ENCODE data around the gene SLC34A1.
A peak's percentile ranks its signal among the peaks of the same experiment; 100 is the strongest.
"Not testable (repeated sequence)": the region's sequence is repeated elsewhere in the genome, so short reads cannot be mapped to it uniquely, and the experiment has no call there.

Gene SLC34A1

DNA sequence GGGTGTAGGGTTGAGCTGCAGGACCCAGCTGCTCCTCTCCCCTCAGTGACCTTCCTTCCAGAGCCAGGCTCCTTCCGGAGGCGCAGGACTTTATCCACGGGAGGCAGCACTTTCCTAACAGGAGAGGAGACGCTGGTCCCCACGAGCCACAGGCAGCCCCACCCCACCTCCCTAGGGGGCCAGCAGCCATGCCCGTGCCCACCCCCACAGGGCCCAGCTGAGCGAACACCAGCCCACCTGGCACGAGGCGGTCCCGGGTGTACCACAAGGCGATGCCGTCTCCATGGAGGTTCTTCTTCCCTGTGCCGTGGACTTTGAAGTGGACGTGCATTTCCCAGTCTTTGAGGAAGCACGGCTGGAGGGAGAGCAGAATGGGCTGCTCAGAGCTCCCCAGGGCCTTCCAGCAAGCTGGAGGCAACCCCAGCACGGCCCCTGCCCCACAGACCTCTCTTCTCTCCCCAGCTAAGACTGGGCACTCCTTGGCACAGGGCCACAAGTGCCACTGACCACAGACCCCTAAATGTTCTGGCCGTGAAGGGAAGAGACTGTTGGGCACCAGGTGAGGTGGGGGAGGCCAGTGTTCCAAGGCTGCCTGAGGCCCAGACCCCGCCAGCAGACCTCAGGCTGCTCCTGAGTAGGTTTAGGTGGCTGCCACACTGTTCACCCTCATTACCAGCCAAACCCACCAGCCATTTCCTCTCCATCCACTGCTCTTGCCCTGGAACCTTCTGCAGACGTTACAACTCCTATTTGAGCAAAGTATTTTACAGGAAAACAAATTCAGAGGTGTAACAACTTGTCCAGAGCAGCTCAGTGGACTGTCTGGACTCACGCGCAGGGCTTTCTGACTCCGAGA, 45.8 kb upstream of the SLC34A1 start:
- H3K79me1 ChIP-seq (ENCODE audit: low read length), result peaks cover 7% of the 10 kb centered on the region
- no peak overlapping the region for H4K5ac ChIP-seq (ENCODE audit: low read length)
- H3K4me3 ChIP-seq (ENCODE audit: low read length), result no peak overlapping the region
- H3K4ac ChIP-seq (ENCODE audit: low read depth, low read length), result no peak overlapping the region
- H3K56ac ChIP-seq (ENCODE audit: low read length), result no peak overlapping the region
- no peak overlapping the region for H3K4me2 ChIP-seq (ENCODE audit: low read length)
- no peak overlapping the region for H2BK120ac ChIP-seq (ENCODE audit: low read depth, low read length)
- no CpG with 5 or more reads among the region's 22 CpGs for WGBS (ENCODE audit: extremely low coverage, insufficient coverage, low lambda C conversion rate)
- H3K79me2 ChIP-seq (ENCODE audit: control insufficient read depth, insufficient read depth, low read length), result no peaks in the 10 kb centered on the region
- H2AK5ac ChIP-seq (ENCODE audit: low read length), result no peak overlapping the region
- no peak overlapping the region for H2BK15ac ChIP-seq (replicated peaks; ENCODE audit: low read depth)
- H2BK5ac ChIP-seq (ENCODE audit: low read length), result no peak overlapping the region
- no peak for DNase-seq
- no peaks in the 10 kb centered on the region for H3K27me3 ChIP-seq (ENCODE audit: insufficient read depth, low read length, poor library complexity)
- no peak overlapping the region for H3K9ac ChIP-seq (ENCODE audit: low read length)
- no peak overlapping the region for H3K18ac ChIP-seq (ENCODE audit: low read length)
- H3K23ac ChIP-seq (ENCODE audit: low read length), result no peak overlapping the region
- no peak overlapping the region for H3K27ac ChIP-seq (ENCODE audit: low read depth, low read length)
- no peak overlapping the region for H4K8ac ChIP-seq (ENCODE audit: low read depth, low read length)
- no peaks in the 10 kb centered on the region for H3K36me3 ChIP-seq (ENCODE audit: control insufficient read depth, insufficient read depth, low read length)
- no peaks in the 10 kb centered on the region for H3K4me1 ChIP-seq (ENCODE audit: control insufficient read depth, low read depth, low read length)

DNA sequence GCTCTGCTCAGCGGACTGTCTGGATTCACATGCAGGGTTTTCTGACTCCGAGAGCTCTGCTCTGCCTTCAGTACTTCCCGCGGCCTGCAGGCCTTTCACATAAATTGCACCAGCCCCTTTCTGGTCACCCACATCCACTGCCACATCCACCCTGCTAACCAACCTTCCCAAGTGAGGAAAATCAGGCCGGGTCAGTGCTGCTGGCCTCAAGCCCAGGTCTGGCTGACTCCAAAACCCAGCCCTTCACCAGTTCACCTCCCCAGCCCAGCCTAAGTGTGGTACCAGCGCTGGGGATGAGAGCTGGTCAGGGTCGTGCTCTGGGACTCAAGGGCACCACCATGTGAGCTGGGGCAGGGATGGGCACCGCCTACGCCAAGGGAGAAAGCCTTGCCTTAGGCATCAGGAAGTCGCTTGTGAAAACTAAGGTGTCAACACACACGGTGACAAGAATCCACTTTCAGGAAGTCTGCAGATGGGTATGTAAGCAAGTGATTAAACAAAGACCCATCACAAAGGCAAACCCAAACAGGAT, 45.1 kb upstream of the SLC34A1 start:
- no peak overlapping the region for H2AK5ac ChIP-seq (ENCODE audit: low read length)
- no peak overlapping the region for H3K18ac ChIP-seq (ENCODE audit: low read length)
- no peak overlapping the region for H3K4me2 ChIP-seq (ENCODE audit: low read length)
- H3K4me1 ChIP-seq (ENCODE audit: control insufficient read depth, low read depth, low read length), result no peaks in the 10 kb centered on the region
- H3K27ac ChIP-seq (ENCODE audit: low read depth, low read length), result no peak overlapping the region
- no peak overlapping the region for H2BK120ac ChIP-seq (ENCODE audit: low read depth, low read length)
- H4K8ac ChIP-seq (ENCODE audit: low read depth, low read length), result no peak overlapping the region
- no peak overlapping the region for H4K5ac ChIP-seq (ENCODE audit: low read length)
- H3K79me1 ChIP-seq (ENCODE audit: low read length), result peaks cover 7% of the 10 kb centered on the region
- no peak overlapping the region for H3K4ac ChIP-seq (ENCODE audit: low read depth, low read length)
- H3K36me3 ChIP-seq (ENCODE audit: control insufficient read depth, insufficient read depth, low read length), result no peaks in the 10 kb centered on the region
- no peak overlapping the region for H2BK15ac ChIP-seq (replicated peaks; ENCODE audit: low read depth)
- no peak overlapping the region for H2BK5ac ChIP-seq (ENCODE audit: low read length)
- whole genome bisulfite sequencing (ENCODE audit: extremely low coverage, insufficient coverage, low lambda C conversion rate), result no CpG with 5 or more reads among the region's 11 CpGs
- DNase-seq, result peak; percentile 53
- no peaks in the 10 kb centered on the region for H3K27me3 ChIP-seq (ENCODE audit: insufficient read depth, low read length, poor library complexity)
- H3K56ac ChIP-seq (ENCODE audit: low read length), result no peak overlapping the region
- no peak overlapping the region for H3K23ac ChIP-seq (ENCODE audit: low read length)
- H3K79me2 ChIP-seq (ENCODE audit: control insufficient read depth, insufficient read depth, low read length), result peaks cover 1% of the 10 kb centered on the region
- no peak overlapping the region for H3K9ac ChIP-seq (ENCODE audit: low read length)
- no peak overlapping the region for H3K4me3 ChIP-seq (ENCODE audit: low read length)

DNA sequence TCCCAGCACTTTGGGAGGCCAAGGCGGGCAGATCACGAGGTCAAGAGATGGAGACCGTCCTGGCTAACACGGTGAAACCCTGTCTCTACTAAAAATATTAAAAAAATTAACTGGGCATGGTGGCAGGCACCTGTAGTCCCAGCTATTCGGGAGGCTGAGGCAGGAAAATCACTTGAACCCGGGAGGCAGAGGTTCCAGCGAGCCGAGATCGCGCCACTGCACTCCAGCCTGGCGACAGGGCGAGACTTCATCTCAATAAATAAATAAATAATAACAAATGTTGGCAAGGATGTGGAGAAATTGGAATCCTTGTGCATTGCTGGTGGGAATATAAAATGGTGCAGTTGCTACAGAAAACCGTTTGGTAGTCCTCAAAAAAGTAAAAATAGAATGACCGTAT, 41.2 kb upstream of the SLC34A1 start:
- H3K27ac ChIP-seq (ENCODE audit: low read depth, low read length); H2AK5ac ChIP-seq (ENCODE audit: low read length); H3K4me3 ChIP-seq (ENCODE audit: low read length); H3K18ac ChIP-seq (ENCODE audit: low read length); H2BK15ac ChIP-seq (replicated peaks; ENCODE audit: low read depth); H3K27me3 ChIP-seq (ENCODE audit: insufficient read depth, low read length, poor library complexity); H3K4me1 ChIP-seq (ENCODE audit: control insufficient read depth, low read depth, low read length); DNase-seq; H3K23ac ChIP-seq (ENCODE audit: low read length); H3K4me2 ChIP-seq (ENCODE audit: low read length); H3K56ac ChIP-seq (ENCODE audit: low read length); H3K9ac ChIP-seq (ENCODE audit: low read length); H2BK5ac ChIP-seq (ENCODE audit: low read length); H4K5ac ChIP-seq (ENCODE audit: low read length); H4K8ac ChIP-seq (ENCODE audit: low read depth, low read length); H3K4ac ChIP-seq (ENCODE audit: low read depth, low read length); H2BK120ac ChIP-seq (ENCODE audit: low read depth, low read length); H3K36me3 ChIP-seq (ENCODE audit: control insufficient read depth, insufficient read depth, low read length): not testable (repeated sequence)
- Histone ChIP-seq H3K79me2 (ENCODE audit: control insufficient read depth, insufficient read depth, low read length) (peaks cover 17% of the 10 kb centered on the region), H3K79me1 (ENCODE audit: low read length) (peaks cover 14% of the 10 kb centered on the region)
- no CpG with 5 or more reads among the region's 14 CpGs for WGBS (ENCODE audit: extremely low coverage, insufficient coverage, low lambda C conversion rate)

DNA sequence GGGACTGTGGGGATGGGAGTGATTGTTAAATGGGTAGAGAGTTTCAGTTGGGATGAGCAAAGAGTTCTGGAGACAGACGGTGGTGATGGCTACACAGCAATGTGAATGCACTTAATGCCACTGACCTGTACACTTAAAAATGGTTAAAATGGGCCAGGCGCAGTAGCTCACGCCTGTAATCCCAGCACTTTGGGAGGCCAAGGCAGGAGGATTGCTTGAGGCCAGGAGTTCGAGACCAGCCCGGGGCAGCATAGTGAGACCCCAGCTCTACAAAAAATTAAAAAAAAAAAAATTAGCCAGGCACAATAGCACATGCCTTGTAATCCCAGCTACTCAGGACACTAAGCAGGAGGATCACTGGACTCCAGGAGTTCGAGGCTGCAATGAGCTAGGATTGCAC, 40.5 kb upstream of the SLC34A1 start:
- H4K8ac ChIP-seq (ENCODE audit: low read depth, low read length), result no peak overlapping the region
- H3K79me2 ChIP-seq (ENCODE audit: control insufficient read depth, insufficient read depth, low read length), result peaks cover 17% of the 10 kb centered on the region
- H3K4ac ChIP-seq (ENCODE audit: low read depth, low read length), result no peak overlapping the region
- peaks cover 11% of the 10 kb centered on the region for H3K79me1 ChIP-seq (ENCODE audit: low read length)
- no peak overlapping the region for H4K5ac ChIP-seq (ENCODE audit: low read length)
- H3K27ac ChIP-seq (ENCODE audit: low read depth, low read length), result no peak overlapping the region
- H3K18ac ChIP-seq (ENCODE audit: low read length), result no peak overlapping the region
- H3K4me2 ChIP-seq (ENCODE audit: low read length), result no peak overlapping the region
- H3K27me3 ChIP-seq (ENCODE audit: insufficient read depth, low read length, poor library complexity), result no peaks in the 10 kb centered on the region
- H3K4me3 ChIP-seq (ENCODE audit: low read length), result no peak overlapping the region
- no peak overlapping the region for H2BK5ac ChIP-seq (ENCODE audit: low read length)
- no peak overlapping the region for H2AK5ac ChIP-seq (ENCODE audit: low read length)
- H3K36me3 ChIP-seq (ENCODE audit: control insufficient read depth, insufficient read depth, low read length), result no peaks in the 10 kb centered on the region
- H2BK120ac ChIP-seq (ENCODE audit: low read depth, low read length), result no peak overlapping the region
- no peak overlapping the region for H3K23ac ChIP-seq (ENCODE audit: low read length)
- no peak overlapping the region for H2BK15ac ChIP-seq (replicated peaks; ENCODE audit: low read depth)
- no peak for DNase-seq
- WGBS (ENCODE audit: extremely low coverage, insufficient coverage, low lambda C conversion rate), result no CpG with 5 or more reads among the region's 6 CpGs
- H3K56ac ChIP-seq (ENCODE audit: low read length), result no peak overlapping the region
- H3K9ac ChIP-seq (ENCODE audit: low read length), result no peak overlapping the region
- H3K4me1 ChIP-seq (ENCODE audit: control insufficient read depth, low read depth, low read length), result no peaks in the 10 kb centered on the region

DNA sequence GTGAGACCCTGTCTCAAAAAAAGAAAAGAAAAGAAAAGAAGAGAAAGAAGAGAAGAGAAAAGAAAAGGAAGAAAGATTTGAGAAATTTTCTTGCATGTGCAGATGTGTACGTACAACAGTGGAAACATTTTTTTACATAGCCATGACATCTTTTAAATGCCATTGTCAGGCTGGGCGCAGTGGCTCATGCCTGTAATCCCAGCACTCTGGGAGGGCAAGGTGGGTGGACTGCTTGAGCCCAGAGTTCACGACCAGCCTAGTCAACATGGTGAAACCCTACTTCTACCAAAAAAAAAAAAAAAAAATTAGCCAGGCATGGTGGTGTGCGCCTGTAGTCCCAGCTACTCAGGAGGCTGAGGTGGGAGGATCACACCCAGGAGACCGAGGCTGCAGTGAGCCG, 39.3 kb upstream of the SLC34A1 start:
- Histone ChIP-seq H3K79me1 (ENCODE audit: low read length) (peaks cover 13% of the 10 kb centered on the region), H3K27ac (ENCODE audit: low read depth, low read length) (no peak overlapping the region), H3K4me3 (ENCODE audit: low read length) (no peak overlapping the region), H2AK5ac (ENCODE audit: low read length) (no peak overlapping the region), H2BK5ac (ENCODE audit: low read length) (no peak overlapping the region), H3K4me1 (ENCODE audit: control insufficient read depth, low read depth, low read length) (no peaks in the 10 kb centered on the region), H3K36me3 (ENCODE audit: control insufficient read depth, insufficient read depth, low read length) (no peaks in the 10 kb centered on the region), H4K8ac (ENCODE audit: low read depth, low read length) (no peak overlapping the region), H3K27me3 (ENCODE audit: insufficient read depth, low read length, poor library complexity) (no peaks in the 10 kb centered on the region), H3K23ac (ENCODE audit: low read length) (no peak overlapping the region), H3K56ac (ENCODE audit: low read length) (no peak overlapping the region), H3K18ac (ENCODE audit: low read length) (no peak overlapping the region), H2BK15ac (replicated peaks; ENCODE audit: low read depth) (no peak overlapping the region), H3K4ac (ENCODE audit: low read depth, low read length) (no peak overlapping the region), H3K4me2 (ENCODE audit: low read length) (no peak overlapping the region), H4K5ac (ENCODE audit: low read length) (no peak overlapping the region), H3K79me2 (ENCODE audit: control insufficient read depth, insufficient read depth, low read length) (peaks cover 25% of the 10 kb centered on the region), H3K9ac (ENCODE audit: low read length) (no peak overlapping the region), H2BK120ac (ENCODE audit: low read depth, low read length) (no peak overlapping the region)
- WGBS (ENCODE audit: extremely low coverage, insufficient coverage, low lambda C conversion rate), result no CpG with 5 or more reads among the region's 6 CpGs
- no peak for DNase-seq

All from mesendoderm (in vitro differentiated cells).